ENCODE results near the gene THSD4.

Gene THSD4

GRCh38 chr15:71599418-71600151 lies 484.3 kb downstream of the THSD4 start:
- DNase-seq = no peak

DNA sequence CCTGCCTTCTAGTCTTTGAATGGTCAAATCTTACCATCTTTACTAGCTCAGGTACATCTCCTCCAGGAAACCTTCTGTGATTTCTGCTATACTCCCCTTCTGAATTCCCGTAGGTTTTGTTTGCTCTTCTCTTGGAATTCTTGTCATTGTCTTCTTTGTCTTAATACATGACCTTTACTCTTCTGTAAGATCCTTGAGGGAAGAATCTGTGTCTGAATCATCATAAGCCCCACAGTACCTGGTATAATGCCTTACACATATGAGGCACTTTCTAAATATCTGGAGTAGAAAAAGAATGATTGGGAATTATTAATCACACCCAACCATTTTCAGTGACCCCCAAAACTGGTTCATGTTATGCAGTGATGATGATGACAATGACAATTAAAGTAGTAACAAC lies 485.0 kb downstream of the THSD4 start:
- DNase-seq = no peak

GRCh38 chr15:71601038-71601834 lies 486.0 kb downstream of the THSD4 start:
- no peak for DNase-seq

DNA sequence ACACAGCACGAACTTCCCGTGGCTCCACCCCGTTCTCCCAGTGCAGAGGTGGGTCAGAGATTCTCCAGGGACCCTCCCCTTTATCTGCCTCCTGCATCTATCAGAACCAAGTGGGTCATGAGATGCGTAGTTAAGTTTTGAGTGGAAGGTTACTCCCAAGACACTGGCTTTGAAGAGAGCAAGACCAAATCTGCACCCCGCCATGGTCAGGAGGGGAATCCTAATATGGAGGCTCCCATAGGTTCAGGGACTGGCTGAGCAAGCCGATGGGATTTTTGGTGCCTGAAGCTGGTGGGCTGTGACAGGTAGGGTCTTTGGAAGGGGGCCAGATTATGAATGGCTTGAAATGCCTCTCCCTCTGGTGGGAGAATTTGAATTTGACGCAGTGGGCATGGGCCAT lies 488.1 kb downstream of the THSD4 start:
- DNase-seq = no peak

GRCh38 chr15:71607383-71607782 lies 492.1 kb downstream of the THSD4 start:
- no peak for DNase-seq

- DNase-seq = no peak
Observed at GRCh38 chr15:71610728-71611552, 495.7 kb downstream of the THSD4 start.

GRCh38 chr15:71611553-71612396 lies 496.5 kb downstream of the THSD4 start:
- DNase-seq = no peak

DNA sequence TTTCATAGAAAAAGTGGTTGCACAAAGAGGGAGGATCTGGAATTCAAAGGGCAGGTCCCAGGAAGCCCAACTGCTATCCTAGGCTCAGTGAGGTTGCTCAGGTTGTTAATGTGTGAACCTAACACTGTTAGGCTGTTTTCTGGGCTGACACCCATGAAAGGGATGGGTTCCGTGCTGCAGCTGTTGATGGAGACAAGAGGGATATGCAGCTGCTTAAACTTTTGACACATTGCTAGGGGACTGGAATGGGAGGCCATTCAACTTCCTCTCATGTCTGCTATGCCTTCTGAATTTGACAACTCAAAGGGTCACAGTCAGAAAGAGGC lies 497.1 kb downstream of the THSD4 start:
- DNase-seq = no peak

DNA sequence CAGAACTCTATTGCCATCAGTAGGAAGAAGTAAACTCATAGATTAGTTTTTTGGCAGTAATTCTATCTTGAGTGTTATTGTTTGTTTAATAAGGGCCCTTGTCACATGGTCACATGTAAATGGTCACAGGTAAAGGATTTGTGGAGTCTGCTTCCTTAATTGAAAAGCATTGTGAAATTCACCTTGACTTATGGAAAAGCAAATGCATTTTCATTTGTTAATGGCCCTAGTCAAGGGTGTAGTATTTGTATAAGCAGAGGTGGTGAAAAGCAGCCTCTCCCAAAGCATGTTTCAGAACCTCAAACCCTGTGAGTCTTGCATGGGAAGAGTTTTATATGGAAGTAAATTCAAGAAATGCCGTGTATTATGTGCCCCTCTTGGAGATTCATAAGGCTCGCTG lies 497.6 kb downstream of the THSD4 start:
- no peak for DNase-seq

DNA sequence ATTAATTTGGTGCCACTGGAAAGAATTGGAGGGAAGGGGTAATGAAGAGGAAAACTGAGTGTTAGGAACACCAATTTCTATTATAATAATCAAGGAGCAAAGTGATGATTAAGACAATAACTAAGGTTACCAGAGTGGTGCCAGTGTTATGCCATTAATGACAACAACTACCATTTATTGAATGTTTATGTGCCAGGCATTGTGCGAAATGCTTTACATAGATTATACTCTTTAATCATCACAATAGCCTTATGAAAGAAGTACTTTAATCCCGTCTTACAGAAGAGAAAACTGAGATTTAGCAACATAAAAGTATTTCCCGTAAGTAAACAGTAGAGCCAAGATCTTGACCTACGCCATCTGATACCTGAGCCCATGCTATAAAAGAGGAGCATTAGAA lies 507.8 kb downstream of the THSD4 start:
- no peak for DNase-seq

DNA sequence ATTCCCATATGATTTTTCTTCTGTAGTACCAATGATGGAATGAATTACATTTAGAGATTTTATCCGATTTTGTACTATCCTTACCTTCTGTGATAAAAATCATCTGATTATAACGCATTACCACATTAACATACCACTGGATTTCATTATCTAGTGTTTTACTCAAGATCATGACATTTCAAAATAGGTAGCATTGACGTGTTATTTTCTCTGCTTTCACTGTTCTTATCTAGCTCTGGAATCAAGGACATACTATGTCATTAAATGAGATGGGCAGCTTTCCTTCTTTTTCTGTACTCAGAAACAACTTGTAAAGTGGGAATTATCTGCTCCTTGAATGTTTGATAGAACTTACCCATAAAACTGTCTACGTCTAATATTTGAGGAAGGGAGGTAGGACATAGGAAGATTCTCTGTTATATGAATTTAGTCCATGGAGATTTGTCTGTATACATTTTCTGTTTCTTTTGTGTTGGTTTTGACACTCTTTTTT lies 511.4 kb downstream of the THSD4 start:
- DNase-seq = no peak

GRCh38 chr15:71627188-71627587 lies 511.9 kb downstream of the THSD4 start:
- no peak for DNase-seq

GRCh38 chr15:71627604-71628003 lies 512.3 kb downstream of the THSD4 start:
- DNase-seq = no peak

DNA sequence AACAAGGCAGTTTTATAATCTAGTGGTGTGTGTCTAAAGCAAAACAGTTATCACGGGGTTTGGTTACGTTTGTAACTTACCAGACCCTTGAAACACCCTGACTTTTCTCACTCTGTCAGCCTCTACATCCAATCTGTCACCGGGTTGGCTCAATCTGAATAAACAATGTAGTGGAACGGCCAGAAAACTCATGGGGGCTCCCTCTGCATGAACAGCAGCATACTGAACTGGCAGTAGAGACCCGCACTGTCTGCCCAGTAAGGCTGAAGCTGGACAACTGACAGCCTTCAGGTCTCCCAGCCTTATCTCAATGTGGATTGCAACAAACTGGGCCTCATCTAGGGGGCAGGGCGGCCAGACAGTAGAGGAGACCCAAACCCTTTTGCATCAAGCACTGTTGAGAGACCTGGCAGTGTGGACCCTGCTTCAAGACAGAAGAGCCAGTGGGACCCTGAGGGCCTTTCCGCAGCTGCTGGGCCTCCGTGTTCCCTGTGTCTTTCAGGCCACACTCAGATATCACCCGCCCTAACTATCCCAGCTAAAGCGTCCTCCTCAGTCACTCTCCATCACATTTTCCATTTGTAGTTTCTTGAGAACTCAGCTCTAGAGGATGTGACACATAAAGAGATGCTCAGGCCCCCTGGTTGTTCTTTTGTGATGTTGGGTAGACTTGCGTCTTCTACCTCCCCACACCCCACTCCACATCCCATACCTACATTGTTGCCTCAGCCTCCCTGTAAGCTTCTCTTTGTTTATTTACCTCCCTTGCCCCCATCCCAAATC lies 513.9 kb downstream of the THSD4 start:
- no peak for DNase-seq

DNA sequence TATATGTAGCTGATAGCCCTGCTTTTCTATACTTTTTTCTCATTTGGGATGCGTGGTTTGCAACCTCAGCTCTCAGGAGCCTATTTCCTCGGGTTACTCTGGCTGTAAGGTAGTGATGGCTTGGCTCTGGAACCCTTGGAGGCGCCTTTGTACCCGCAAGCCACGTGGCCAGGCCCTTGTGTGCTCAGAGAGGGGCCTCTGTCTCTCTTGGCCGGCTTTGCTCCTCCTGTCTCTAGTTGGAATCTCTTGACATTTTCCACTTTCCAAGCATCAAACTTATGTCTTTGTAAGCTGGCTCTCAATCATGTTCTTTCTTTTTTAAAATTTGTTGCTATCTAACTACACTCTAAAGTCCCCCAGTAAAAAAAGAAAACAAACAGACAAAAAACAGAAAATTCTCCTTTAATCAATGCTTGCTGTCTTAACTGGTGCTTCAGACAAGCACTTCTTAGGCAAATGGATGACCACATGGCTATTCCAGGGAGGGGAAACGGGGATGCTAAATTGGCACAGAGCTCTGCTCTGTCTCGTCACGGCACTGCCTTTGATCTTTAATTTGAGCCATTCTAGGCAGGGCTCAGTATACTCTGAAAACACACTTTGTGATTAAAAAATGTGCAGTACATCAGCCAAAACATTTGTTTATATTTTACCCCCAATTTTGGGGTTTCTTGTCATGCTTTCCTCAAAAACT lies 514.7 kb downstream of the THSD4 start:
- DNase-seq = no peak

- no peak for DNase-seq
Observed at GRCh38 chr15:71630475-71630809, 515.2 kb downstream of the THSD4 start.

DNA sequence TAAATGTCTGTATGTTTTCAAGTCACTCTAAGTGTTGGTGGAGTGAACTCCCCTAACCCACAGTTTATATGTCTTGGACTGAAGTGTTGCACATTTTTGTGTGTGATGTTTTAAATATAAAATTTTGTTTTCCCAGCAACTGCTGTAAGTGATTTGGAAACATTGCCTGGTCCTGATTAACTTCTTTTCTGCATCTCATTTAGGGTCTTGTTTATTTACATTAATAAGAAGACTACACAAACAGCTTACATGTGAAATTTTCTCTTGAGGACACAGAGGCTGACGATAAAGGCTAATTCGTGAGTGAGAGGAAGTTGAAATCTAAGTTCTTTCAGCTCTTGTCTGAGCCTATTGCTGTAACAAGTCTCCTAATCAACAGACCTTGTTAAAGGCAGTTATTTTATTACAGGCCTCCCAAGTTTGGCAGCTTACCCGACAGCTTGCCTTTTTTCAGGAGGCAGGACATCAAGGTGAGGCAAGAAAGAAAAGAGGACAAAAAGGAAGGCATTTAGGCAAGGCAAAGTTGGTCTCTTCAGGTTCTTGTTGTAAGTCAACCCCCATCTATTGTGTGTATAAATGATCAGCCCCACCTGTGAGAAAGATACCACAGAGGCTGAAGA lies 517.4 kb downstream of the THSD4 start:
- no peak for DNase-seq

DNA sequence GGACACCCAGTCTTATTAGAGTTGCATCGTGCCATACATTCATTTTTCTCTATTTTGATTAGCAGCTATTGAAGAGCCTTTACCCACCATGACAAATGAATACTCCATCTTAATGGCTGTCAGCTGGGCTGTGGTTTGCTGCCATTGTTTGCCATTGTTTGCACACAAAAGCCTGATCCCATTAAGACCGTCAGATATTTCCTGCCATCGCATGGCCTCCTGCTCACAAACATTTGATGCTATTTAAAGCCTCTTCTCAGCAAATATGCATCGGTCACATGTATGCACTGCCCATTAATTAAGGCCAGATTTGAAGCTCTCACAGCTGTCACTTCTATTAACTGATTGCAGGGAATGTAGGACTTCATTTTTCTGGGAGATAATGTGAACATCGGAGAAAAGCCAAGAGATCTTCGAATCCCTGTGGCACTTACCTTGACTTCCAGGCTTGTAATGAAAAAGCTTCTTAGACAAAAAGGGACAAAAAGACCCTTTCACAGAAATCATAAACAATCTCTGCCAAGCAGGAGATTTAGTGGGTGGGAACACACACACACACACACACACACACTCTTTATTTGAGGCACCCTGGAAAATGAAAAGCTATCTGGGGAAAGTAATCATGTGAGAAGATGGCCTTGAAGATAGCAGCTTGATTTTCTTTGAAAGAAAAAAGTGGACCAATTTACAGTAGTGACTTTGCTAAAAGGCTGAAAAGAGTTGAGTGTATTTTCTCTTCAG lies 519.7 kb downstream of the THSD4 start:
- no peak for DNase-seq

- DNase-seq = no peak
Observed at GRCh38 chr15:71635735-71636134, 520.5 kb downstream of the THSD4 start.

- DNase-seq = no peak
Observed at GRCh38 chr15:71638876-71639275, 523.6 kb downstream of the THSD4 start.
